HCT116 (cell line): ENCODE measurements around the gene HACD3. TPM values are rescaled to one million over a fixed set of nuclear protein-coding genes. Genes with fewer than 3 reads are reported as not detected.

Experiments used
- ATAC-seq: fragments of 200-7000 bp; cut with Tn5 transposase; 2 replicates; pipeline ENCODE4 v1.9.1; 2020; ENCODE audit warnings: mild to moderate bottlenecking, moderate library complexity
- BruUV-seq: library from RNA; stranded (reverse); fragments of 400-500 nt; replicated peaks from 2 replicates; lab custom pipeline; 2021; lab: Mats Ljungman, UMichigan
- CTCF ChIA-PET: fragments of 300-600 bp; sonication (Branson Sonifier 250); formaldehyde crosslinking; loops from one replicate; lab custom pipeline; 2021; ENCODE audit warnings: antibody characterized with exemption; lab: Charles Lee
- POLR2A ChIA-PET: fragments of 300-600, 350-600 bp; sonication (Branson Sonifier 250); formaldehyde crosslinking; loops from one replicate; lab custom pipeline; 2021; ENCODE audit warnings: antibody characterized with exemption; lab: Charles Lee
- RAD21 ChIA-PET, 2 experiments: fragments of 300-600 bp; sonication (Branson Sonifier 250); formaldehyde crosslinking; loops; one replicate each; lab custom pipeline; 2023; ENCODE audit warnings: low total read pairs in 2 of 2; ENCODE audit not compliant: uncharacterized antibody in 2 of 2, unreplicated experiment in 2 of 2, low non-redundant PET in 1 of 2; lab: Charles Lee
- DNase-seq: peaks from one replicate; pipeline ENCODE4 v3.0.0-alpha.2; 2010; ENCODE audit warnings: low read depth, low spot score
- H2AFZ ChIP-seq: fragments of 200-600 bp; shearing (Covaris generic), sonication (generic); 2 replicates; pipeline ENCODE4 v1.6.1; 2017; ENCODE audit warnings: low read depth, mixed run types, mixed read lengths, antibody characterized with exemption, low read length; ENCODE audit not compliant: poor library complexity, severe bottlenecking
- H3K27ac ChIP-seq: 2 replicates; pipeline ENCODE4 v1.5.1; 2012; ENCODE audit warnings: low read depth, low read length
- H3K27me3 ChIP-seq: fragments of 200-600 bp; sonication (generic); 2 replicates; pipeline ENCODE4 v1.6.1; 2016; ENCODE audit warnings: mixed run types, low read length, mixed read lengths; ENCODE audit not compliant: insufficient read depth
- H3K36me3 ChIP-seq, 2 experiments: fragments of 200-500 bp in 1 of 2; fragments of 200-600 bp in 1 of 2; sonication (Bioruptor generic) in 1 of 2; sonication (generic) in 1 of 2; 2 replicates each; pipeline versions ENCODE4 v1.5.1 to v1.6.1; 2014 to 2016; ENCODE audit warnings: low read length in 2 of 2, inconsistent platforms in 1 of 2, mixed read lengths in 1 of 2, mixed run types in 1 of 2; ENCODE audit not compliant: insufficient read depth in 2 of 2, control insufficient read depth in 1 of 2
- H3K4me1 ChIP-seq, 2 experiments: fragments of 200-600 bp in 1 of 2; sonication (generic) in 1 of 2; 2 replicates each; pipeline versions ENCODE4 v1.5.1 to v1.6.1; 2012 to 2017; ENCODE audit warnings: low read length in 2 of 2, inconsistent platforms in 1 of 2, mild to moderate bottlenecking in 1 of 2, mixed read lengths in 1 of 2, mixed run types in 1 of 2, moderate library complexity in 1 of 2; ENCODE audit not compliant: insufficient read depth in 2 of 2, control insufficient read depth in 1 of 2
- H3K4me2 ChIP-seq: fragments of 200-600 bp; sonication (generic); 2 replicates; pipeline ENCODE4 v1.6.1; 2017; ENCODE audit warnings: mixed run types, low read length, mixed read lengths
- H3K4me3 ChIP-seq, 2 experiments: fragments of 200-600 bp in 1 of 2; sonication (generic) in 1 of 2; replicated peaks in 1 of 2; 2 replicates each; pipeline ENCODE4 v1.5.1; 2011 to 2016; ENCODE audit warnings: low read length in 2 of 2, control low read depth in 1 of 2, low read depth in 1 of 2, mild to moderate bottlenecking in 1 of 2, mixed read lengths in 1 of 2, mixed run types in 1 of 2
- H3K79me2 ChIP-seq: fragments of 200-600 bp; sonication (generic); 2 replicates; pipeline ENCODE4 v1.6.1; 2017; ENCODE audit warnings: mild to moderate bottlenecking, mixed run types, low read length, moderate library complexity, mixed read lengths; ENCODE audit not compliant: insufficient read depth
- H3K9ac ChIP-seq: fragments of 200-600 bp; sonication (generic); 2 replicates; pipeline ENCODE4 v1.6.1; 2016; ENCODE audit warnings: low read length, mixed read lengths
- H3K9me2 ChIP-seq: fragments of 200-600 bp; sonication (generic), shearing (Covaris generic); 2 replicates; pipeline ENCODE4 v1.6.1; 2017; ENCODE audit warnings: mixed run types, mild to moderate bottlenecking, moderate library complexity; ENCODE audit not compliant: insufficient read depth
- H3K9me3 ChIP-seq, 2 experiments: fragments of 200-500 bp in 1 of 2; fragments of 200-600 bp in 1 of 2; sonication (Bioruptor generic) in 1 of 2; sonication (generic) in 1 of 2; 2 replicates each; pipeline ENCODE4 v1.6.1; 2014 to 2017; ENCODE audit warnings: low read length in 2 of 2, mixed read lengths in 2 of 2, inconsistent platforms in 1 of 2, low read depth in 1 of 2, mild to moderate bottlenecking in 1 of 2, mixed run types in 1 of 2, moderate library complexity in 1 of 2; ENCODE audit not compliant: control insufficient read depth in 1 of 2, insufficient read depth in 1 of 2
- H4K20me1 ChIP-seq: fragments of 200-600 bp; sonication (generic), shearing (Covaris generic); 2 replicates; pipeline ENCODE4 v1.6.1; 2017; ENCODE audit warnings: mixed run types, mild to moderate bottlenecking, moderate library complexity; ENCODE audit not compliant: insufficient read depth
- ELF1 ChIP-seq: IDR thresholded peaks from 2 replicates; pipeline ENCODE4 v1.6.1; 2012; ENCODE audit warnings: low read depth, borderline replicate concordance
- EZH2 ChIP-seq: fragments of 200-600 bp; sonication (generic); IDR thresholded peaks from 2 replicates; pipeline ENCODE4 v1.6.1; 2017; ENCODE audit warnings: antibody characterized with exemption, mixed run types
- EZH2phosphoT487 ChIP-seq: fragments of 200-600 bp; IDR thresholded peaks from 2 replicates; pipeline ENCODE4 v1.6.1; 2018; ENCODE audit warnings: antibody characterized with exemption, borderline replicate concordance
- FOSL1 ChIP-seq: IDR thresholded peaks from 2 replicates; pipeline ENCODE4 v1.6.1; 2012; ENCODE audit warnings: low read depth
- POLR2A ChIP-seq: IDR thresholded peaks from 2 replicates; pipeline ENCODE4 v1.7.0; 2011; ENCODE audit warnings: borderline replicate concordance; ENCODE audit not compliant: insufficient read depth, insufficient read length; ENCODE audit errors: extremely low read depth
- RAD21 ChIP-seq: IDR thresholded peaks from 2 replicates; pipeline ENCODE4 v1.6.1; 2012; ENCODE audit warnings: low read depth, mild to moderate bottlenecking
- SP1 ChIP-seq: IDR thresholded peaks from 2 replicates; pipeline ENCODE4 v1.6.1; 2012; ENCODE audit warnings: low read depth
- TCF7L2 ChIP-seq: IDR thresholded peaks from 2 replicates; pipeline ENCODE4 v1.7.0; 2011; ENCODE audit warnings: borderline replicate concordance, inconsistent platforms; ENCODE audit not compliant: insufficient read depth, insufficient read length; ENCODE audit errors: extremely low read depth
- ZBTB33 ChIP-seq: IDR thresholded peaks from 2 replicates; pipeline ENCODE4 v1.6.1; 2011; ENCODE audit warnings: mild to moderate bottlenecking, low read length, moderate library complexity; ENCODE audit not compliant: insufficient replicate concordance; ENCODE audit errors: extremely low read depth
- intact Hi-C: fragments of 100-400 bp; cut with micrococcal nuclease; formaldehyde crosslinking; loops from 2 replicates; pipeline ENCODE4 v1.10.0; 2022
- total RNA-seq: library from RNA; stranded (reverse); gene quantifications from one replicate; pipeline ENCODE4 v1.2.1, GENCODE V29; 2021; ENCODE audit not compliant: unreplicated experiment
- TF ChIP-seq, protein P1 (sequence below): IDR thresholded peaks from 2 replicates; pipeline ENCODE4 v1.6.1; 2012

HACD3 gene
- total RNA-seq, 1 experiment from 2014 or later, result 57.5 TPM

DNA sequence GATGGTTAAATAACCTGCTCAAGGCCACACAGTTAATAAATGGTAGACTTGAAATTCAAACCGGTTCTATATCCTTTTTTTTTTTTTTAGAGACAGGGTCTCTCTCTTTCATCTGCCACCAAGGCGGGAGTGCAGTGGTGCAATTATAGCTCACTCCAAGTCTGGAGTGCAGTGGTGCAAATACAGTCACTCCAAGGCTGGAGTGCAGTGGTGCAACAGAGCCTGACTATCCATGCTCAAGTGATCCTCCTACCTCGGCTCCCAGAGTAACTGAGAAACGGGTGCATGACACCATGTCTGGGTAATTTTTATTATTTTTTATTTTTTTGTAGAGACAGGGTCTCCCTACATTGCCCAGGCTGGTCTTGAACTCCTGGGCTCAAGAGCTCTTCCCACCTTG, 36.2 kb upstream of the HACD3 start:
- no peak overlapping the region for H3K27ac ChIP-seq
- no peaks in the 10 kb centered on the region for H3K4me1 ChIP-seq
- no peak overlapping the region for H3K4me3 ChIP-seq
- peaks cover 12 to 17% of the 10 kb centered on the region in 2 experiments; a peak in 3 of 4 replicates for H3K36me3 ChIP-seq
- no peak overlapping the region for H3K9ac ChIP-seq
- TF ChIP-seq FOSL1, result no peak
- TF ChIP-seq RAD21, result no peak
- TF ChIP-seq EZH2, result no peak
- TF ChIP-seq POLR2A, result no peak
- no peak for TF ChIP-seq SP1
- TF ChIP-seq TCF7L2, result no peak
- TF ChIP-seq ZBTB33, result no peak
- TF ChIP-seq, protein P1, sequence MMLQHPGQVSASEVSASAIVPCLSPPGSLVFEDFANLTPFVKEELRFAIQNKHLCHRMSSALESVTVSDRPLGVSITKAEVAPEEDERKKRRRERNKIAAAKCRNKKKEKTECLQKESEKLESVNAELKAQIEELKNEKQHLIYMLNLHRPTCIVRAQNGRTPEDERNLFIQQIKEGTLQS, result no peak
- no peak for TF ChIP-seq ELF1
- TF ChIP-seq EZH2phosphoT487, result no peak
- TF ChIP-seq, all 23 proteins: peak for 0
- no peaks in the 10 kb centered on the region for H3K9me2 ChIP-seq
- no peak overlapping the region for H2AFZ ChIP-seq
- peaks cover 5% of the 10 kb centered on the region; the same call in 1 of the 2 replicates for H3K79me2 ChIP-seq
- BruUV-seq, result no TSS peak
- ATAC-seq, result no peak
- POLR2A ChIA-PET, result no interaction called here
- H3K27me3 ChIP-seq, result no peaks in the 10 kb centered on the region
- H3K4me2 ChIP-seq, result no peak overlapping the region
- intact Hi-C loops, result no loop called here
- H3K9me3 ChIP-seq, result no peaks in the 10 kb centered on the region
- H4K20me1 ChIP-seq, result no peaks in the 10 kb centered on the region
- RAD21 ChIA-PET, result no interaction called here
- DNase-seq, result no peak
- CTCF ChIA-PET, result no interaction called here
